Right ventricle myocardium inferior (tissue), 1 donor: Measurements from ENCODE around the gene TP63. TPM values are rescaled to one million over a fixed set of nuclear protein-coding genes. Genes with fewer than 3 reads are reported as not detected.

Experiments used
- ATAC-seq: fragments of 200-7000 bp; cut with Tn5 transposase; one replicate; pipeline ENCODE4 v1.9.1; 2020; ENCODE audit warnings: mild to moderate bottlenecking, moderate library complexity
- DNase-seq: peaks from one replicate; pipeline ENCODE4 v3.0.0; 2021; ENCODE audit errors: missing footprints
- intact Hi-C: fragments of 100-400 bp; cut with DNase I; formaldehyde crosslinking; loops from one replicate; pipeline ENCODE4 v1.11.0; 2022
- total RNA-seq: library from RNA; stranded (reverse); fragmentation: NEBNext Ultra II Directional; extraction: Animal tissue kit (Norgen Biotek cat#: 25700); gene quantifications from one replicate; pipeline ENCODE4 v1.2.1, GENCODE V29; 2021
- donor health status: DM: no; HTN: yes; CAD: no; lungs with severe emphysema.

Gene TP63
- total RNA-seq, 1 donor from 2014 or later: not detected

- intact Hi-C loops: no loop called here
- ATAC-seq (no peak), DNase-seq (no peak)
Measured at GRCh38 chr3:189868061-189868460, 236.9 kb downstream of the TP63 start.

- no peak for DNase-seq
- ATAC-seq: no peak
- intact Hi-C loops: no loop called here
Measured at GRCh38 chr3:189869165-189869564, 238.0 kb downstream of the TP63 start.

- intact Hi-C loops: no loop called here
Measured at GRCh38 chr3:189871418-189871817, 240.2 kb downstream of the TP63 start.

GRCh38 chr3:189883113-189883753, 252.0 kb downstream of the TP63 start:
- ATAC-seq (no peak), DNase-seq (no peak)
- intact Hi-C loops: no loop called here

More at GRCh38 chr3:189871418-189871817, 240.2 kb downstream of the TP63 start:
- no peak for DNase-seq
- ATAC-seq: no peak

GRCh38 chr3:189890496-189890895, 259.3 kb downstream of the TP63 start:
- intact Hi-C loops: no loop called here
- ATAC-seq (no peak), DNase-seq (no peak)

GRCh38 chr3:189896533-189896932, 265.3 kb downstream of the TP63 start:
- ATAC-seq (no peak), DNase-seq (no peak)
- intact Hi-C loops: no loop called here

GRCh38 chr3:189897406-189897805, 266.2 kb downstream of the TP63 start:
- intact Hi-C loops: no loop called here
- DNase-seq (no peak), ATAC-seq (no peak)

- DNase-seq (no peak), ATAC-seq (no peak)
- intact Hi-C loops: no loop called here
Measured at GRCh38 chr3:189898559-189899153, 267.5 kb downstream of the TP63 start.

- ATAC-seq (no peak), DNase-seq (no peak)
- intact Hi-C loops: no loop called here
Measured at GRCh38 chr3:189899186-189899585, 268.0 kb downstream of the TP63 start.

- ATAC-seq (no peak), DNase-seq (no peak)
- intact Hi-C loops: no loop called here
Measured at GRCh38 chr3:189900578-189900977, 269.4 kb downstream of the TP63 start.

GRCh38 chr3:189901481-189901880, 270.3 kb downstream of the TP63 start:
- DNase-seq: no peak
- intact Hi-C loops: no loop called here
- no peak for ATAC-seq

GRCh38 chr3:189902230-189903186, 271.3 kb downstream of the TP63 start:
- ATAC-seq (peak; percentile 70), DNase-seq (no peak)
- intact Hi-C loops: no loop called here

GRCh38 chr3:189903562-189904250, 272.5 kb downstream of the TP63 start:
- intact Hi-C loops: no loop called here
- ATAC-seq: no peak

GRCh38 chr3:189907803-189908202, 276.6 kb downstream of the TP63 start:
- DNase-seq: no peak
- no peak for ATAC-seq
- intact Hi-C loops: no loop called here

More at GRCh38 chr3:189903562-189904250, 272.5 kb downstream of the TP63 start:
- DNase-seq: no peak

- no peak for ATAC-seq
- intact Hi-C loops: no loop called here
- no peak for DNase-seq
Measured at GRCh38 chr3:189908646-189909045, 277.5 kb downstream of the TP63 start.

GRCh38 chr3:189909139-189909538, 277.9 kb downstream of the TP63 start:
- no peak for DNase-seq
- intact Hi-C loops: no loop called here
- no peak for ATAC-seq

GRCh38 chr3:189909573-189909972, 278.4 kb downstream of the TP63 start:
- ATAC-seq (no peak), DNase-seq (no peak)
- intact Hi-C loops: no loop called here

GRCh38 chr3:189911001-189911400, 279.8 kb downstream of the TP63 start:
- intact Hi-C loops: no loop called here
- DNase-seq: no peak
- no peak for ATAC-seq

- intact Hi-C loops: no loop called here
- DNase-seq (no peak), ATAC-seq (no peak)
Measured at GRCh38 chr3:189914799-189915198, 283.6 kb downstream of the TP63 start.
